Hepatocyte (in vitro differentiated cells): ENCODE data around the gene RPH3AL.

Experiments
- EZH2 ChIP-seq: fragments of 200-600 bp; sonication (generic); IDR thresholded peaks from 2 replicates; pipeline ENCODE4 v1.6.1; 2016; ENCODE audit warnings: antibody characterized with exemption, mild to moderate bottlenecking, borderline replicate concordance
- TF ChIP-seq, protein P1 (sequence below): fragments of 200-600 bp; sonication (generic); IDR thresholded peaks from 2 replicates; pipeline ENCODE4 v1.5.1; 2016; ENCODE audit warnings: antibody characterized with exemption, mild to moderate bottlenecking; ENCODE audit not compliant: poor library complexity

DNA sequence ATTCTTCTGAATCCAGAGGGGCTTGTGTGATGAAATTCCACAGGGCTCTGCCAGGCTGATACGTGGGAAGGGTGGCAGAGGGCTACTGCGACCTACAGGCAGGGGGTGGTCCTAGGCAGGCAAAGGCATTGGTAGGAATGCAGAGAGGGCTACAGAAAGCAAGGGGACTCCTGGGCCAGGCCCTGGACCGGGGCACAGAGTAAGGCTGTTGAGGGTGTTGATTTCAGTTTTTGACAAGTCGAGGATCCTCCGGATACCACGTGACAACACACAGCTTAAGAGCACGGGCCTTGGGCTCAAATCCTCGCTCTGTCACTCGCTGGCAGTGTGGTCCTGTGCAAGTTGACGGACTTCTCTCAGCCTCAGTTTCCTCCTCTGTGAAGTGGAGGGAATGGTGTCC lies 152.0 kb downstream of the RPH3AL start:
- TF ChIP-seq EZH2, result no peak
- TF ChIP-seq, protein P1, sequence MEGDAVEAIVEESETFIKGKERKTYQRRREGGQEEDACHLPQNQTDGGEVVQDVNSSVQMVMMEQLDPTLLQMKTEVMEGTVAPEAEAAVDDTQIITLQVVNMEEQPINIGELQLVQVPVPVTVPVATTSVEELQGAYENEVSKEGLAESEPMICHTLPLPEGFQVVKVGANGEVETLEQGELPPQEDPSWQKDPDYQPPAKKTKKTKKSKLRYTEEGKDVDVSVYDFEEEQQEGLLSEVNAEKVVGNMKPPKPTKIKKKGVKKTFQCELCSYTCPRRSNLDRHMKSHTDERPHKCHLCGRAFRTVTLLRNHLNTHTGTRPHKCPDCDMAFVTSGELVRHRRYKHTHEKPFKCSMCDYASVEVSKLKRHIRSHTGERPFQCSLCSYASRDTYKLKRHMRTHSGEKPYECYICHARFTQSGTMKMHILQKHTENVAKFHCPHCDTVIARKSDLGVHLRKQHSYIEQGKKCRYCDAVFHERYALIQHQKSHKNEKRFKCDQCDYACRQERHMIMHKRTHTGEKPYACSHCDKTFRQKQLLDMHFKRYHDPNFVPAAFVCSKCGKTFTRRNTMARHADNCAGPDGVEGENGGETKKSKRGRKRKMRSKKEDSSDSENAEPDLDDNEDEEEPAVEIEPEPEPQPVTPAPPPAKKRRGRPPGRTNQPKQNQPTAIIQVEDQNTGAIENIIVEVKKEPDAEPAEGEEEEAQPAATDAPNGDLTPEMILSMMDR, result no peak
